Measurements from ENCODE around the gene CHCHD6. TPM values are rescaled to one million over a fixed set of nuclear protein-coding genes. Genes with fewer than 3 reads are reported as not detected.

Gene CHCHD6
- total RNA-seq, 2 donors from 2014 or later = 9.9 to 15.5 TPM

DNA sequence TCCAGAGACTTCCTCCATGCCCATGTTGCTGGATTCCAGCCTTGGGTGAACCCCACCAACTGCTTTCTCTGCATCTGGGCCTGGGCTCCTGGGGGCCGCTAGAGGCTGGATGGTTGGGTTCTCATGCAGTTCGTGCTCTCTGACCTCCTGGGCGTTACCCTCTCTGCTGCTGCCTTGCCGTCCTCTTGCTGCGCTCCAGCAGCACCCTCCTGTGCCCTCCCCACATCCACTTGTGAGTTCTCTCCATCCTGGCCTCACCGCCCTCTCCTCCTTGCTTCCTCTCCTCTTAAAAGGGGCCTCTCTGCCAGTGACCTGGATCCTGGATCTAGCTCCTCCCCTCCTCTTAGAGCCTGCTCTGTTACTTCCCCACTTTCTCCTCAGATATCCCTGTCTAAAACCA is 43.7 kb downstream of the CHCHD6 start:
- ATAC-seq (replicated peaks in 1 of 2) (no peak), DNase-seq (no peak)
- no peaks in the 10 kb centered on the region for H3K9me3 Mint-ChIP-seq
- no peaks in the 10 kb centered on the region for H3K4me1 Mint-ChIP-seq (ENCODE audit: low read depth)
- H3K36me3 Mint-ChIP-seq (ENCODE audit: insufficient read depth in 2 of 2) = peaks cover 0 to 2% of the 10 kb centered on the region in 2 donors
- H3K27ac Mint-ChIP-seq = no peak overlapping the region
- no peaks in the 10 kb centered on the region for H3K27me3 Mint-ChIP-seq (ENCODE audit: low read depth)
- no peak overlapping the region for H3K4me3 Mint-ChIP-seq

DNA sequence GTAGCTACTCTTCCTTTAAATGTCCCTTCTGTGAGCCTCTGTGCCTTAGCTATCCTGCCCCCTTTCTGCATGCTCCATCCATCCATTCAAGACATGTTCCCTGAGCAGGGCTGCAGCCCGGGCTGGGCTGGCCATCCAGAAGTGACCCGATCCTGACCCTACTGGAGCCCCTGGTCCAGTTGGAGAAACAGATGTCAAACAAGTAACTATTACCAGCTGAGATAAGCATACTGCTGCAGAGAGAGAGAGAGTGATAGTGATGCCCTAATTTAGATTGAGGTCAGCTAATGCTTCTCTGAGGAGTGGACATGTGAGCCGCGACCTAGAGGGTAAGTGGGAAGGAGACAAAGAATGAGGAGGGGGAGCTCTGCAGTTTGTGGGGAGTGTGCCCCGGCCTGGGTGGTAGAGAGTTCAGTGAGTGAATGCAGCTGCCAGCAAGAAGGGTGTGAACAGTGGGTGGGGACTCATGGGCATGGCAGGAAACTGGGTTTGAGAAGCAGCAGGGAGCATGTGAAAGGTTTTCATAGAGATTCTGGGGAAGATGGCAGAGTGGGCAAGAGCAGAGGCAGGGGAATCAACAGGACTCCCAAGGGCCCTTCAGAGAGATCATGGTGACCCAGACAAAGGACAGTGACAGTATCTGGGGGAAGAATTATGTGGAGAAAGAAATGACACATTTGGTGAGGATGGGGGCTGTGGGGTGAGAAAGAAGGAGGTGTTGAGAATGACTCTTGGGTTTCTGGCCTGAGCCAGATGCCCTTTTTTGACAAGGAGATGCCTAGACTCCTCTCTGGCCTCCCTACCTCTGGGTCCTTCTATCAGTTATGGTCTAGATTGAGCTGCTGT is 44.9 kb downstream of the CHCHD6 start:
- H3K36me3 Mint-ChIP-seq (ENCODE audit: insufficient read depth in 2 of 2) = peaks cover 0 to 2% of the 10 kb centered on the region in 2 donors
- H3K27ac Mint-ChIP-seq = no peak overlapping the region
- H3K27me3 Mint-ChIP-seq (ENCODE audit: low read depth) = no peaks in the 10 kb centered on the region

DNA sequence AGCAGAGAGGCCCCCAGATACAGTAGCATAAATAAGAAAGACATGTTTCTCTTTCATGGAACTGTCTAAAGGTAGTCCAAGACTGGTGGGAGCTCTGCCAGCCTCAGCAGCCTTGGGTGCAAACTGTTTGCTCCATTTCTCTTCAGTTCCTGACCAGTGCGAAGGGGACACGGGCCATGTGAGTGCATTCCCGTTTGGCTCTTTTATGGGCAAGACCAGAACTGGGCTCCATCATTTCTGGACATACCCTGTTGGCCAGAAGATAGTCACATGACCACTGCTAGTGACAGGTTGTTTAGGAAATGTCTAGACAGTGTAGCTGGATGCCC is 45.5 kb downstream of the CHCHD6 start:
- H3K4me1 Mint-ChIP-seq (ENCODE audit: low read depth) = no peaks in the 10 kb centered on the region
- no peak overlapping the region for H3K4me3 Mint-ChIP-seq
- H3K27me3 Mint-ChIP-seq (ENCODE audit: low read depth) = no peaks in the 10 kb centered on the region
- ATAC-seq (replicated peaks in 1 of 2) (no peak), DNase-seq (no peak)
- no peaks in the 10 kb centered on the region for H3K9me3 Mint-ChIP-seq
- no peak overlapping the region for H3K27ac Mint-ChIP-seq
- H3K36me3 Mint-ChIP-seq (ENCODE audit: insufficient read depth in 2 of 2) = peaks cover 0 to 2% of the 10 kb centered on the region in 2 donors

More for the DNA sequence above, 44.9 kb downstream of the CHCHD6 start:
- no peaks in the 10 kb centered on the region for H3K4me1 Mint-ChIP-seq (ENCODE audit: low read depth)
- no peak for DNase-seq
- H3K4me3 Mint-ChIP-seq = no peak overlapping the region
- ATAC-seq (replicated peaks in 1 of 2) = no peak
- no peaks in the 10 kb centered on the region for H3K9me3 Mint-ChIP-seq

DNA sequence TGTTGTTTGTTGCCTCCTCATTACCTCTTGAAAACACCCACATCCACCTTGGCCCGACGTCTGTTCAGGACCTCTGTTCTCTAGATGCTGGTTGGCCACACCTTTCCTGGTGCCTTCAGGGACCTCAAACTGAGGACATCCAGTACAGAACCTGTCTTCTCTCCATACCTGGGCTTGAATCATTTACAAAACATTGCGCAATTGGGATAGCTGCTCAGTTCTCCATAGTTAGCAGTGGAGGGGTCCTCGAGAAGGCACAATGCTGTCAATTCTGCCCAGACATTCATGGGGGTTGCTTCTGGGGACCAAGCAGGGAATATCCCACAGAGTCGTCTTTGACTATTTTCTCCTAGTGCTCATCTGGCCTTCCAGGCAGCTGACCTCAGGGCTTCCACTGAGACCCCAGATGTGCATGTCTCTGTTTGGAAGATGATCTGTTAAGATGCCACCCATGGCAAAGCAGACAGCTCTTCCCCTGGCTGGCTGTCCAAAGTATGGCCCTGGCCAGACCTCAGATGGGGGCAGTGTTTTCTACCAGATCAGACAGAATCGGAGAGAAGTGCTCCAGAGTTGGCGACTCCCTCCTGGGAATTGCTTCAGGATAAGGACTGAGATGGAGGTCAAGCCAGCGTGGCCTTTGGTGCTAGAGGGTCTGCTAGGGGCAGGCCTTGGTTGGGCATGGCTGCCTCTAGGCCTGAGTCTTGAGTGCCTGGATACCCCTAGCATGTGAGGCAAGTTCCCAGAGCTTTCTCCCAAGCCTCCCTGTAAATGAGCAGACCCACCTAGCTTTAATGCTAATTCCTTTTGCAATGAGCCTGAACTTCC is 46.1 kb downstream of the CHCHD6 start:
- no peak for ATAC-seq (replicated peaks in 1 of 2)
- Mint-ChIP-seq H3K27me3 (ENCODE audit: low read depth) (no peaks in the 10 kb centered on the region), H3K36me3 (ENCODE audit: insufficient read depth in 2 of 2) (peaks cover 0 to 2% of the 10 kb centered on the region in 2 donors), H3K27ac (no peak overlapping the region), H3K4me3 (no peak overlapping the region), H3K9me3 (no peaks in the 10 kb centered on the region), H3K4me1 (ENCODE audit: low read depth) (no peaks in the 10 kb centered on the region)
- no peak for DNase-seq

DNA sequence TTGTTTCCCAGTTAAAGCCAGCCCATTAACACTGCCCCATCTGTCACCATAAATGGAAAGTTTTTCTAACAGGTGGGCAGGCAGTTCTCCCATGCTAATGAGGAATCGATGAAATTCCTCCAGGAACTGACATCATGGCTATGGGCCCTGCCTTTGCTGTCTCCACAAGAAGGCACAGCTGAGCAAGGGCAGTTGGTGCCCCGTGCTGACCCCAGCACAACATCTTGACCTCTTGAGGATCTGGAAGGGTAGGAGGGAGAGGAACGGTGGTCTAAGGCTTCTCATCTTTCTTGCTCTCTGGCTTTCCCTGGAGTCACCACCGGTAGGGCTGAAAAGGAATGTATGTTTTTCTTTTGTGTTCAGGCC is 46.7 kb downstream of the CHCHD6 start:
- H3K4me3 Mint-ChIP-seq = no peak overlapping the region
- no peaks in the 10 kb centered on the region for H3K4me1 Mint-ChIP-seq (ENCODE audit: low read depth)
- H3K27me3 Mint-ChIP-seq (ENCODE audit: low read depth) = no peaks in the 10 kb centered on the region
- peaks cover 0 to 2% of the 10 kb centered on the region in 2 donors for H3K36me3 Mint-ChIP-seq (ENCODE audit: insufficient read depth in 2 of 2)
- H3K9me3 Mint-ChIP-seq = no peaks in the 10 kb centered on the region
- no peak for ATAC-seq (replicated peaks in 1 of 2)
- no peak overlapping the region for H3K27ac Mint-ChIP-seq
- no peak for DNase-seq

DNA sequence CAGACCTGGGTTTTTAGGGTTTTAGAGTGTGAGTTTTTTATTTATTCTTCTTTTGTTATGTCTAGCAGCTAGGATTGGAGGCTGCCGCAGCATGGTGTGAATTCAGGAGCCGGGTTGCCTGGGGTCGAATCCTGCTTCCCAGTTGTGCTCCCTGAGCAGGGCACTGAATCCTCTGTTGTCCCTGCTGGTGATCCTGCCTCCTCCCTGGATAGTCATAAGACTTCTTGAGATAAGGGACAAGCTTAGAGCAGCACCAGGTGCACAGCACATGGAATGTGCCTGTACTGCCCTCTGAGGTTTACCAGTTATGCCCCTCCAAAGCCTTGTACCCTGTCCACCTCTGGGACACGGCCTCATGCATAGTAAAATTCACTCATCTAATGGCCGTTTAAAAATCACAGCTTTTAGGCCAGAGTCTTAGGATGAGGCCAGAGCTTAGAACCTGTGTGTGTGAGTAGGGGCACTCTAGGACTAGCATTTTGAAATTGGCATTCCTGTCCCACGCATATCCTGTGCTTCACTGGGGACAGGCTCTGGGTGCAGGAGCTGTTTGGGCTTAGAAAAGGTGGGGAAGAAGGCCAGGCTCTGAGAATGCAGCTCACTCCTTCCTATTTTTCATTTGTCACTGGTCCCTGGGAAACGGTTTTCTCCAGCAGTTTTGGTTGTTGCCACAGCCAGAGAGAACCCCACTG is 47.7 kb downstream of the CHCHD6 start:
- H3K27me3 Mint-ChIP-seq (ENCODE audit: low read depth) = no peaks in the 10 kb centered on the region
- no peak for ATAC-seq (replicated peaks in 1 of 2)
- H3K27ac Mint-ChIP-seq = no peak overlapping the region

DNA sequence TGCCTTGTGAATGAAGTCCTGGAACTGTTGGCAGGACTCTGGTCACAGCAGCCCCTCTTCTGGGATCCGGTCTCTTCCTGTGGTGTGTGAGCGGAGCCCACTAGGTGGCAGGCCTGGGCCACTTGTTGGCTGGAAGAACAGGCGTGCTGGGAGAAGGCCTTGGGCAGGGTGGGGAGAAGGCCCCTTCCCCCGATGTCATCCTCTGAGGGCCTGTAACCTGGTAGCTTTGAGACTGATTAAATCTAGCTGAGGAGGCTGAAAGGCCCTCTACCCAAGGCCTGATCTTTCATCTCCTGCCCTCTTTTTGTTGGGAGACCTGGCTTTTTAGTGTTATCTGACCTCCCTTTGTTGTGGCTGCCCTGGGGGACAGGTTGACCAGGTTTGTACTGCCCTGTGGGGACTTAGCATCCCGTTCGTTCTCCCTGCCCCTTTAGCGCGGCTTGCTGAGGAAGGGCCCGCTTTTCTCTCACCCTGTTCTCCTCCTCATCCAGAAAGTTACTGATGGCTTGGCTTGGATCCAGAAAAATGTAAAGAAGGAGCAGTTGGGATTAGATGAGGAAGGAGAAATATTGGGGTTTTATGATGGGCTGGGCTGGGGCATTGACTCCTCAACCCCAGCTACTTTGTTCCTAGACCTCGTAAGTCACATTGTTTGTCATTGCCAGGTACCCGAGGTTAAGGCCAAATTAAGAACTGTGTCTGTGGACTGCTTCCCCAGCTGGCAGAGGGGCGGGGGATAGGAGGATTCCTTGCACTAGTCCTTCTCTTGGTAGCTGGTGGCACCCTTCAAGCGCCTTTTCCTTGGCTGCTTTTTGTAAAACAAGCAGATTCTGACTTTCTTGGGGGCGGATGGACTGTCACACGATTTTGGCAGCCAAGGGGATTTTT is 48.5 kb downstream of the CHCHD6 start:
- Mint-ChIP-seq H3K27ac (no peak overlapping the region), H3K4me1 (ENCODE audit: low read depth) (no peaks in the 10 kb centered on the region), H3K4me3 (no peak overlapping the region), H3K36me3 (ENCODE audit: insufficient read depth in 2 of 2) (no peaks in the 10 kb centered on the region), H3K9me3 (no peaks in the 10 kb centered on the region), H3K27me3 (ENCODE audit: low read depth) (no peaks in the 10 kb centered on the region)
- peak; percentile 65 to 78 for ATAC-seq (replicated peaks in 1 of 2)
- peak; percentile 60 to 66 for DNase-seq

More for the DNA sequence above, 47.7 kb downstream of the CHCHD6 start:
- DNase-seq = no peak
- H3K4me3 Mint-ChIP-seq = no peak overlapping the region
- no peaks in the 10 kb centered on the region for H3K4me1 Mint-ChIP-seq (ENCODE audit: low read depth)
- H3K9me3 Mint-ChIP-seq = no peaks in the 10 kb centered on the region
- H3K36me3 Mint-ChIP-seq (ENCODE audit: insufficient read depth in 2 of 2) = peaks cover 0 to 2% of the 10 kb centered on the region in 2 donors

DNA sequence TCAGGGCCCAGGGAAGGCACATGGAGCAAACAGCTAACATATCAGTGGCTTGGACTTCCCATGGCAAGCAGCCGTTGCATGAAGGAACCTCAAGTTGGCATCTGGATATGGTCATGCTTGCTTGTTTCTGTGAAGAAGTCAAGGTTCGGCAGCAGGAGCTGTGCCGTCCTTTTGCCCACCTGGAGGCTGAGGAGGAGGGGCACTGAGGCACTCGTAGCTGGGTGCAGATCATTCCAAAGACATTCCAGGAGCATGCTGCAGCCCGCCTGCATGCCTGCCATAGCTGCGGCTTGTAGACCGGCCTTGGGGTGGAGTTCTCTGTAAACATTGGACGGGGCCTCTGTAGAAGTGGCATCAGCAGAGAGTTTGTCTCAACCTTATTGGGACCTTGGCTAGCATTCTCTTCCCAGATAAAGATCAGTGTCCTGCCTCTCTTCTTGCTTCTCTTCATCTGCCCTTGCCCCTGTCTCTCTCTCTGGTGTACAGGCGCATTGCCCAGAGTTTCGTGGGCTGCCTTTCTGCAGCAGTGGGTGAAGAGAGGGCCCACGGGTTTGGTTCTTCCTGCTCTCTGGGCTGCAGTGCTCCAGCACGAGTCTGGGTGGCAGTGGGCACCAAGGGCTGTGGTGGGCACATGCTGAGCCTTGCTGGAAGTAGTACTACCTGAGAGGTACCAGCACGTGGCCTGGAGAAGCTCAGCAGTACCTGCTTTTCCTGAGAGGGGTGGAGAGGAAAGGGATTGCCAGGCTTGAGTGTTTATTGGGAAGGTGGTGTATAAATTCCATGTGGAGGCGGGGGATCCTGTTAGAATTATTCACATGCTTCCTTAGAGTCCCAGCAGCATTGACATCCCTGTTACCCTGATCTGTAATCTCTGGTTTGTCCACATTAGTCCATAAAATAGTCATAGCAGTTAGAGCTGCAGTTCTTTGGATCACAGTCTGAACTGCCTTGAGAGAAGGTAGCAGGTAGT is 49.4 kb downstream of the CHCHD6 start:
- DNase-seq (no peak), ATAC-seq (replicated peaks in 1 of 2) (no peak)
- Mint-ChIP-seq H3K4me1 (ENCODE audit: low read depth) (no peaks in the 10 kb centered on the region), H3K27me3 (ENCODE audit: low read depth) (no peaks in the 10 kb centered on the region), H3K4me3 (no peak overlapping the region), H3K36me3 (ENCODE audit: insufficient read depth in 2 of 2) (no peaks in the 10 kb centered on the region), H3K27ac (no peak overlapping the region), H3K9me3 (no peaks in the 10 kb centered on the region)

DNA sequence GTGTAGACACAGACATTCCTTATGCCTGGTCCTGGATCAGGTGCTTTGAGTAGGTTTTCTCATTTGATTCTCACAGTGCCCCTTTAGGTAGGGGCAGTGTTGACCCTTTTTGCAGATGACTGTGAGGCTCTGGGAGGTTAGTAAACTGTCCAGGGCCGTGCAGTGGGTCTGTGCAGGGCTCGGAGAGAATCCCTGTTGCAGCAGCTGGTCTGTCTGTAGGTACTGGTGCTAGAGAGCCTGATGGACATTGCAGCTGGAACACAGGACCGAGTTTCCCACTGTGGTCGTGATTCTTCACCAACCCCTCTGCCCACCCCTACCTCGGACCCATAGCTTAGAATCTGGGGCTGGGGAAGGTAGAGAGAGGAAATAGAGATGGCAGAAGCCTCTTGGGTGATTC is 51.8 kb downstream of the CHCHD6 start:
- ATAC-seq (replicated peaks in 1 of 2) = no peak
- Mint-ChIP-seq H3K9me3 (peaks cover 0 to 2% of the 10 kb centered on the region in 2 donors), H3K27me3 (ENCODE audit: low read depth) (no peaks in the 10 kb centered on the region), H3K27ac (no peak overlapping the region), H3K4me1 (ENCODE audit: low read depth) (no peaks in the 10 kb centered on the region), H3K36me3 (ENCODE audit: insufficient read depth in 2 of 2) (peaks cover 0 to 5% of the 10 kb centered on the region in 2 donors), H3K4me3 (no peak overlapping the region)
- DNase-seq = no peak

DNA sequence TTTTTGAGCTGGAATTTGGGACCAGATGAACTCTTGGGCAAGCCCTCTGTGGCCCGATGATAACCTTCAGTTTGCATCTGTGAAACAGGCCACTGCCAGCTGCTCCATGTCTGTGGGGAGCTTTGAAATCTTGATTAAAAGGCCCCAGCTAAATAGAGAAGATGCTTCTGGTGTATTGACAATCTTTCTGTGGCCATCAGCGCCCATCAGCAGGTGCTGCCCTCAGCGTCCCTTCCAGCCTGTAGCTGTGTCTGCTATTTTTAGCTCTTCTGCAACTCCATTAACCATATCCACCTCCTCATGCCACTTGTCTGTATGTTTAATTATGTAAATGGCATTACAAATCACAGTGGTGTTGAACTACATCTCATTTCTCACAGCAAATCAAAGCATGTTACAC is 54.0 kb downstream of the CHCHD6 start:
- H3K9me3 Mint-ChIP-seq = peaks cover 1 to 2% of the 10 kb centered on the region in 2 donors
- H3K36me3 Mint-ChIP-seq (ENCODE audit: insufficient read depth in 2 of 2) = peaks cover 0 to 5% of the 10 kb centered on the region in 2 donors

DNA sequence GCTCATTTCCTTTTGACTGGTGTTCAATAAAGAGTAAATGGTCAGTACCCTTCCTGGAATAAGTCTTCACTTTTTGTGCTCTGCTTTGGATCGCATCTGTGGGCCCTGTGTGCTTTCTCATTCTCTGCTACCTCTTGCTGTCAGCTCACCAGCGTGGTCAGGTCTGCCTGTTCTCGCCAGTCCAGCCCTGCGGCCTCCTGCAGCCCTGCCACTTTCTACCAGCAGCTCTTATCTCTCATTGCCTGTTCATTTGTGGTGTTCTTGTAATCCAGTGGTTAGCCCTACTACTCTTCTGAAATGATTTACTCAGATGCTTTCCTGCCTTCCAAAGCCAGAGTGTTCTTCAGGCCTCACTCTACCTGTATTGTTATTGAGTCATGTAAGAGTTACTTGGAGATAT is 54.8 kb downstream of the CHCHD6 start:
- peaks cover 2% of the 10 kb centered on the region in 2 donors for H3K9me3 Mint-ChIP-seq

More for the DNA sequence above, 54.0 kb downstream of the CHCHD6 start:
- Mint-ChIP-seq H3K4me3 (no peak overlapping the region), H3K4me1 (ENCODE audit: low read depth) (no peaks in the 10 kb centered on the region), H3K27me3 (ENCODE audit: low read depth) (no peaks in the 10 kb centered on the region), H3K27ac (no peak overlapping the region)
- DNase-seq (no peak), ATAC-seq (replicated peaks in 1 of 2) (no peak)

More for the DNA sequence above, 54.8 kb downstream of the CHCHD6 start:
- H3K27me3 Mint-ChIP-seq (ENCODE audit: low read depth) = no peaks in the 10 kb centered on the region
- H3K4me1 Mint-ChIP-seq (ENCODE audit: low read depth) = no peaks in the 10 kb centered on the region
- no peak overlapping the region for H3K4me3 Mint-ChIP-seq
- ATAC-seq (replicated peaks in 1 of 2) (no peak), DNase-seq (no peak)
- peaks cover 0 to 5% of the 10 kb centered on the region in 2 donors for H3K36me3 Mint-ChIP-seq (ENCODE audit: insufficient read depth in 2 of 2)
- no peak overlapping the region for H3K27ac Mint-ChIP-seq
